ENCODE results near the gene ATF7IP. TPM values are rescaled to one million over a fixed set of nuclear protein-coding genes. Genes with fewer than 3 reads are reported as not detected.

ATF7IP gene
- total and polyA plus RNA-seq, 3 donors from 2014 or later, result 71.0 to 84.6 (median 77.1) TPM

GRCh38 chr12:14514154-14514842, 148.8 kb downstream of the ATF7IP start:
- H3K4me3 ChIP-seq, result no peak overlapping the region
- no peaks in the 10 kb centered on the region for H3K9me3 ChIP-seq
- H3K27ac ChIP-seq, result no peak overlapping the region
- intact Hi-C loops (cut with DNase I; ENCODE audit: low total_unique reads), result no loop called here
- TF ChIP-seq POLR2A (IDR thresholded peaks at IDR 0.05) (no peak), CTCF (IDR thresholded peaks at IDR 0.05) (peak in 1 of 3 experiments; percentile 16)
- H3K27me3 ChIP-seq, result no peaks in the 10 kb centered on the region
- WGBS, 2 donors, result 74 to 80% methylated on average over 4 of the region's 4 CpGs
- H3K4me1 ChIP-seq, result no peaks in the 10 kb centered on the region
- peak; percentile 48 for DNase-seq
- H3K36me3 ChIP-seq (ENCODE audit: low read depth, missing control alignments), result no peaks in the 10 kb centered on the region

GRCh38 chr12:14514946-14515345, 149.5 kb downstream of the ATF7IP start:
- no peaks in the 10 kb centered on the region for H3K36me3 ChIP-seq (ENCODE audit: low read depth, missing control alignments)
- no peak for TF ChIP-seq POLR2A (IDR thresholded peaks at IDR 0.05)
- TF ChIP-seq CTCF (IDR thresholded peaks at IDR 0.05), result no peak
- intact Hi-C loops (cut with DNase I; ENCODE audit: low total_unique reads), result no loop called here

GRCh38 chr12:14521822-14522221, 156.3 kb downstream of the ATF7IP start:
- Histone ChIP-seq H3K4me1 (no peaks in the 10 kb centered on the region), H3K9me3 (no peaks in the 10 kb centered on the region), H3K27me3 (no peaks in the 10 kb centered on the region), H3K4me3 (no peak overlapping the region), H3K36me3 (ENCODE audit: low read depth, missing control alignments) (no peaks in the 10 kb centered on the region), H3K27ac (no peak overlapping the region)
- no peak for DNase-seq
- TF ChIP-seq POLR2A (IDR thresholded peaks at IDR 0.05) (no peak), CTCF (IDR thresholded peaks at IDR 0.05) (no peak)
- intact Hi-C loops (cut with DNase I; ENCODE audit: low total_unique reads), result no loop called here

More at GRCh38 chr12:14514946-14515345, 149.5 kb downstream of the ATF7IP start:
- no peaks in the 10 kb centered on the region for H3K27me3 ChIP-seq
- no peak overlapping the region for H3K4me3 ChIP-seq
- no peaks in the 10 kb centered on the region for H3K4me1 ChIP-seq
- DNase-seq, result no peak
- WGBS, 2 donors, result 89 to 92% methylated on average over 1 of the region's 1 CpG
- no peak overlapping the region for H3K27ac ChIP-seq
- H3K9me3 ChIP-seq, result no peaks in the 10 kb centered on the region

GRCh38 chr12:14525964-14526363, 160.5 kb downstream of the ATF7IP start:
- no peaks in the 10 kb centered on the region for H3K27me3 ChIP-seq
- no peaks in the 10 kb centered on the region for H3K4me1 ChIP-seq
- 85 to 93% methylated on average over 2 of the region's 2 CpGs for WGBS, 2 donors
- TF ChIP-seq CTCF (IDR thresholded peaks at IDR 0.05) (no peak), POLR2A (IDR thresholded peaks at IDR 0.05) (no peak)
- intact Hi-C loops (cut with DNase I; ENCODE audit: low total_unique reads), result no loop called here
- H3K27ac ChIP-seq, result no peak overlapping the region
- no peaks in the 10 kb centered on the region for H3K9me3 ChIP-seq
- DNase-seq, result no peak
- no peaks in the 10 kb centered on the region for H3K36me3 ChIP-seq (ENCODE audit: low read depth, missing control alignments)
- no peak overlapping the region for H3K4me3 ChIP-seq

- TF ChIP-seq CTCF (IDR thresholded peaks at IDR 0.05), result no peak
- TF ChIP-seq POLR2A (IDR thresholded peaks at IDR 0.05), result no peak
- no peaks in the 10 kb centered on the region for H3K27me3 ChIP-seq
- H3K4me3 ChIP-seq, result no peak overlapping the region
- 90 to 95% methylated on average over 7 to 10 of the region's 10 CpGs for WGBS, 2 donors
- intact Hi-C loops (cut with DNase I; ENCODE audit: low total_unique reads), result no loop called here
- H3K27ac ChIP-seq, result no peak overlapping the region
- DNase-seq, result no peak
- no peaks in the 10 kb centered on the region for H3K36me3 ChIP-seq (ENCODE audit: low read depth, missing control alignments)
- no peaks in the 10 kb centered on the region for H3K9me3 ChIP-seq
- H3K4me1 ChIP-seq, result no peaks in the 10 kb centered on the region
These were observed 166.7 kb downstream of the ATF7IP start for GRCh38 chr12:14532152-14532551.
